ENCODE measurements around the gene TRIM43B.
"Not testable (repeated sequence)": the region's sequence is repeated elsewhere in the genome, so short reads cannot be mapped to it uniquely, and the experiment has no call there.

Gene TRIM43B

DNA sequence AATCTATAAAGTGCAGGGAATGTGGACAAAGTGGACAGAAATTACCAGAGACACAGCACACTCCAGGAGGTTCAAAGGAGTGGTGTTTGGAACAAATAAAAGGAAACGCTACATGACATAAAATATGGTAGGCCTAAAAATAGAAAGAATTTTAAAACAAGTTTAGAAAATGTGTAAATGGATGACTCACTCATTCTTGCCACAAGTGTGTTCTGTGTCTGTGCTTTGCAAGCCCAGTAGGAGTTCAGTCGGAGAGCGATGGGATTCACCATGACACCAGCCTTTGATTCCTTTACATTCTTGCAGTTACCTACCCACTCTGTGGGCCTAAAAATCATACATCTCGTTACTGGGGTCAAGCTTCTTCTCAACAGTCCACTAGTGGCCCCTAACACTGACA, 51.2 kb downstream of the TRIM43B start:
- DNase-seq, result not testable (repeated sequence)

GRCh38 chr2:95429748-95430467, 54.6 kb downstream of the TRIM43B start:
- DNase-seq, result not testable (repeated sequence)

DNA sequence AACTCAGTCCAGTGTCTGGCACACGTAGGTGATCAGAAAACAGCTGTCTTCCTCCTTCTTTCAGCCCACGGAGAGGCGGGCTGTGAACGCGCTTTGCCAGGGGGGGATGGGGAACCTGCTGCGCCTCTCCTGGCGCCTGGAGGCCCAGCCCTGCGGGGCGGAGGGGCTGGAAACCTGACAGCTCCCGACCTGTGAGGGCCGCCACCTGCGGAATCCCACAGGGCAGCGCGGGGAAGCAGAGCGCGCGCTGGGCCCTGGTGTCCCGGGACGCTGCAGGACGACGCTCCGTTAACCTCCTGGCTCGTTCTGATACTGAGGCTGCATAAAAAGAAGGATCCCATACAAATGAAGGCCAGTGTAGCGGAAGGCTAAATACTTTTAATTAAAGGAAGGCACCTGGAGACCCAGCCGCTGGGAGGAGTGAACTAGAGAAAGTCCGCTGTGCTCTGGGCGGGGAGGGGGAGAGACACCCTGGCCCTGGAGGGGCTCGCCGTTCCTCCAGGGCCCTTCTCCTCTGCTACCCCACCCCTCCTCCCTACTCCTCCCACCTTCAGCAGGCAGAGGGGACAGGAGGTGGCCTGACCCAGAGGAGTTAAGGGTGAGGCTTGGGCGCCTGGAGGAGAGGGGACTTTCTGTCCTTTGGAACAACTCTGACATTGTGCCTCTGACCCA, 57.2 kb downstream of the TRIM43B start:
- DNase-seq, result not testable (repeated sequence)
